Central memory CD8-positive, alpha-beta T cell (primary cell): ENCODE results near the gene ATP4A.

ENCODE experiments used
- ATAC-seq: fragments of 150-1000 bp; cut with Tn5 transposase; replicated peaks from 2 replicates; pipeline ENCODE4 v1.10.0; 2022; ENCODE audit warnings: mild to moderate bottlenecking, moderate FRiP score, moderate number of reproducible peaks; ENCODE audit not compliant: poor library complexity, severe bottlenecking; ENCODE audit errors: extremely low read depth
- DNase-seq, 2 donors: peaks; one replicate each; pipeline ENCODE4 v3.0.0; 2021; ENCODE audit warnings: low spot score in 2 of 2
- H3K27ac Mint-ChIP-seq: one replicate; pipeline ENCODE4 v1.8.0; 2022; ENCODE audit warnings: low read depth, mild to moderate bottlenecking, moderate library complexity, mixed read lengths
- H3K27me3 Mint-ChIP-seq: one replicate; pipeline ENCODE4 v1.8.0; 2022; ENCODE audit warnings: mixed read lengths
- H3K36me3 Mint-ChIP-seq: one replicate; pipeline ENCODE4 v1.8.0; 2022; ENCODE audit warnings: mild to moderate bottlenecking, moderate library complexity, mixed read lengths; ENCODE audit not compliant: insufficient read depth
- H3K4me1 Mint-ChIP-seq: one replicate; pipeline ENCODE4 v1.8.0; 2022; ENCODE audit warnings: mixed read lengths
- H3K4me3 Mint-ChIP-seq: one replicate; pipeline ENCODE4 v1.8.0; 2022; ENCODE audit warnings: mild to moderate bottlenecking, moderate library complexity, mixed read lengths
- H3K9me3 Mint-ChIP-seq: one replicate; pipeline ENCODE4 v1.8.0; 2022; ENCODE audit warnings: mixed read lengths

Gene ATP4A

GRCh38 chr19:35542209-35542608 is 21.2 kb downstream of the ATP4A start:
- peaks cover 4% of the 10 kb centered on the region for H3K36me3 Mint-ChIP-seq

DNA sequence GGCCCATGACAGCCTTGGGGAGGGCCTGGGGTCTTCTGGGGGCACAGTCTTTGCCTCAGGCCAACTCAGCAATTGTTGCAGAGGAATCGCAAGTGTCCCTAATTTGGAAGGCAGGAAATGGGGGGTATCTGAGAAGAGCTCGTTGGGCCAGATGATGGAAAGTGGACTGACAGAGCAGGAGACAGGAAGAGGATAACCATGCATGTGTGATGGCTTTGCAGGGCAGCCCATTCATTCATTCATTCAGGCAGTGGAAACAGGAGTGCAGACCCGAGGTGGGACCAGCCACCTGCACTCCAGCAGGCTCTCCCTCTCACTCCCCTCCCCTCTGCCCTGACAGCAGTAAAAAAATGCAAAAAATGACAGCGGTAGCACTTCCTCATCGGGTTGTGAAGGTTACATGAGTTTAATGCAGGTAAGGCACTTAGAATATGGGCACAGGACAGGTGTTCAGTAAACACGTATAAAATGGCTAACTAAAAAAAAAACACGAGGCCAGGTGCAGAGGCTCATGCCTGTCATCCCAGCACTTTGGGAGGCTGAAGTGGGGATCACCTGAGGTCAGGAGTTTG is 23.0 kb downstream of the ATP4A start:
- Mint-ChIP-seq H3K9me3 (no peaks in the 10 kb centered on the region), H3K36me3 (no peaks in the 10 kb centered on the region), H3K27ac (no peak overlapping the region), H3K27me3 (no peaks in the 10 kb centered on the region), H3K4me3 (no peak overlapping the region), H3K4me1 (peaks cover 9% of the 10 kb centered on the region)
- no peak for DNase-seq
- ATAC-seq = no peak

More at GRCh38 chr19:35542209-35542608, 21.2 kb downstream of the ATP4A start:
- Mint-ChIP-seq H3K27me3 (no peaks in the 10 kb centered on the region), H3K27ac (no peak overlapping the region), H3K4me3 (no peak overlapping the region), H3K9me3 (no peaks in the 10 kb centered on the region), H3K4me1 (peaks cover 25% of the 10 kb centered on the region)
- DNase-seq (no peak), ATAC-seq (no peak)

- no peak overlapping the region for H3K27ac Mint-ChIP-seq
- no peak for DNase-seq
- H3K4me1 Mint-ChIP-seq = peaks cover 7% of the 10 kb centered on the region
- ATAC-seq = no peak
- no peak overlapping the region for H3K4me3 Mint-ChIP-seq
- no peaks in the 10 kb centered on the region for H3K36me3 Mint-ChIP-seq
- H3K27me3 Mint-ChIP-seq = peaks cover 4% of the 10 kb centered on the region
- H3K9me3 Mint-ChIP-seq = no peaks in the 10 kb centered on the region
Observed at GRCh38 chr19:35539850-35540249, 23.6 kb downstream of the ATP4A start.

DNA sequence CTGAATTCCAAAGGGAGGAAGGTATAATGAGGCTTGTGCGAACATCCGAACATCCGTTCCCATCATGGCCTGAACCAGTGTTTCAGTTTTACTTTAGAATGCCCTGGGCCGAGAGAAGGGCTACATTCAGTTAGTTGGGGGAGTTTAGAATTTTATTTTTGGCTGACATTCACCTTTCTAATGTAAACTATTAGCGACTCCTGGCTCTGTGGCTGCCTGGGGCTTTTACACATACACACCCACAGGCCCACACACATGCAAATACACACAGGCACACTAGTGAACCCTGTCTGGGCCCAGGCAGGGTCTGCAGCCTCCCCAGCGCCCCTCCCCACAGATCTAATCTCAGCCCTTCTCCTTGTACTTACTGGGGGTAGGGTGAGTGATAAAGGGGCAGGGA is 24.1 kb downstream of the ATP4A start:
- Mint-ChIP-seq H3K36me3 (no peaks in the 10 kb centered on the region), H3K4me3 (no peak overlapping the region), H3K27me3 (peaks cover 10% of the 10 kb centered on the region), H3K4me1 (peaks cover 2% of the 10 kb centered on the region), H3K27ac (no peak overlapping the region), H3K9me3 (no peaks in the 10 kb centered on the region)
- DNase-seq (no peak), ATAC-seq (no peak)

- H3K4me1 Mint-ChIP-seq = peaks cover 15% of the 10 kb centered on the region
- peaks cover 49% of the 10 kb centered on the region for H3K27me3 Mint-ChIP-seq
- H3K36me3 Mint-ChIP-seq = peaks cover 2% of the 10 kb centered on the region
- no peak for ATAC-seq
- H3K9me3 Mint-ChIP-seq = no peaks in the 10 kb centered on the region
- H3K4me3 Mint-ChIP-seq = no peak overlapping the region
- no peak overlapping the region for H3K27ac Mint-ChIP-seq
- DNase-seq = no peak
Observed at GRCh38 chr19:35534803-35535480, 28.5 kb downstream of the ATP4A start.

DNA sequence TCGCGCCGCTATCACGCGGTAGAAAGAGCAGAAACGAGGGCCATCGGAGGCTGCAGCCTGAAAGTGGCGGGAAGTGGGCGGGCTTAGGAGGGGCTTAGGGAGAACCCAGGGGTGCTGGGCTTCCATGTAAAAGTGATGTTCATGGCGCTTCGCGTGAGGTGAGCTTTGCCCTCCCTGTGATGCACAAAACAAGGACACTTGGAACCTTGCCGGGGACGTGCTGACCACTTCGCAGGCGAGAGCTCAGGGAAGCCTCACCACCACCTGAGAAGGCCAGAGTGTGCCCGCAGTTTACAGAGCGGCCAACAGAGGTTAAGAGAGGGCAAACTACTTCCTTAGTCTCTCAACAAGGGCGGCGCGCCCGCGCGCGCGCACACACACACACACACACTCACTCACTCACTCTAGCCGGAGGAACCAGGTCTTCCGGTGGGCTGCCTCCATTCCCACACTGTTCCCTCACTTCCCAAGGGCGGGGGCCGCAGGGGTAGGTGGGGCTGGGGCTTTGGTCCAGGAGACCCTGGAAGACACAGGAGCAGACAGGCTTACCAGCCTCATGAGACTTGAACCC is 29.6 kb downstream of the ATP4A start:
- DNase-seq (no peak), ATAC-seq (peak; percentile 49)
- H3K27me3 Mint-ChIP-seq = peaks cover 59% of the 10 kb centered on the region
- peak overlapping the region; percentile 57 for H3K4me3 Mint-ChIP-seq
- no peaks in the 10 kb centered on the region for H3K9me3 Mint-ChIP-seq
- H3K27ac Mint-ChIP-seq = no peak overlapping the region
- H3K36me3 Mint-ChIP-seq = peaks cover 2% of the 10 kb centered on the region
- peaks cover 15% of the 10 kb centered on the region for H3K4me1 Mint-ChIP-seq

GRCh38 chr19:35533201-35533821 is 30.1 kb downstream of the ATP4A start, which contains the start of gene GAPDHS:
GAPDHS (plus strand) TSS chr19:35533456; CDS start chr19:35533528, 72 bp downstream.
- Mint-ChIP-seq H3K36me3 (peaks cover 2% of the 10 kb centered on the region), H3K27me3 (peaks cover 65% of the 10 kb centered on the region), H3K4me3 (peak within 1 kb of the TSS; percentile 57), H3K9me3 (no peaks in the 10 kb centered on the region), H3K4me1 (peaks cover 15% of the 10 kb centered on the region), H3K27ac (no peak within 1 kb of the TSS)
- no peak for DNase-seq
- ATAC-seq = no peak

DNA sequence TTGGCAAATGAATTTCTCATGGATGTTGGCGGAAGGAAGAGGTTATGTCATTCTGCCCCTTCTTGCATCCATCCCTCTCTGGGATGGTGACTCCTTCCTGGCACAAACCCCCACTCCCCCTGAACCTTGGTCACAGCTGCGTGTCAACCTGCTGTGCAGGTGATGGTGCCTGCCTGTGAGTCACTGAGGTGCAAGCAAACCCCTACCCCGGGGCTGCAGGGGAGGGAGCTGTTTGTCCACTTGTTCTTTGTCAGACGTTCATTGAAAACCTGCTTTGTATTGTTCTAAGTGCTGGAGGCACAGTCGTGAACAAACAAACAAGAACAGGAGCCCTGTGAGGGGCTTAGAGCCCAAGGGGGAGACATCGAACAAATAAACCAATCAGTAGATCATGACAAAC is 32.2 kb downstream of the ATP4A start:
- Mint-ChIP-seq H3K27me3 (peaks cover 85% of the 10 kb centered on the region), H3K4me3 (no peak overlapping the region), H3K36me3 (peaks cover 2% of the 10 kb centered on the region), H3K27ac (no peak overlapping the region), H3K4me1 (peaks cover 15% of the 10 kb centered on the region), H3K9me3 (no peaks in the 10 kb centered on the region)
- DNase-seq (no peak), ATAC-seq (no peak)

DNA sequence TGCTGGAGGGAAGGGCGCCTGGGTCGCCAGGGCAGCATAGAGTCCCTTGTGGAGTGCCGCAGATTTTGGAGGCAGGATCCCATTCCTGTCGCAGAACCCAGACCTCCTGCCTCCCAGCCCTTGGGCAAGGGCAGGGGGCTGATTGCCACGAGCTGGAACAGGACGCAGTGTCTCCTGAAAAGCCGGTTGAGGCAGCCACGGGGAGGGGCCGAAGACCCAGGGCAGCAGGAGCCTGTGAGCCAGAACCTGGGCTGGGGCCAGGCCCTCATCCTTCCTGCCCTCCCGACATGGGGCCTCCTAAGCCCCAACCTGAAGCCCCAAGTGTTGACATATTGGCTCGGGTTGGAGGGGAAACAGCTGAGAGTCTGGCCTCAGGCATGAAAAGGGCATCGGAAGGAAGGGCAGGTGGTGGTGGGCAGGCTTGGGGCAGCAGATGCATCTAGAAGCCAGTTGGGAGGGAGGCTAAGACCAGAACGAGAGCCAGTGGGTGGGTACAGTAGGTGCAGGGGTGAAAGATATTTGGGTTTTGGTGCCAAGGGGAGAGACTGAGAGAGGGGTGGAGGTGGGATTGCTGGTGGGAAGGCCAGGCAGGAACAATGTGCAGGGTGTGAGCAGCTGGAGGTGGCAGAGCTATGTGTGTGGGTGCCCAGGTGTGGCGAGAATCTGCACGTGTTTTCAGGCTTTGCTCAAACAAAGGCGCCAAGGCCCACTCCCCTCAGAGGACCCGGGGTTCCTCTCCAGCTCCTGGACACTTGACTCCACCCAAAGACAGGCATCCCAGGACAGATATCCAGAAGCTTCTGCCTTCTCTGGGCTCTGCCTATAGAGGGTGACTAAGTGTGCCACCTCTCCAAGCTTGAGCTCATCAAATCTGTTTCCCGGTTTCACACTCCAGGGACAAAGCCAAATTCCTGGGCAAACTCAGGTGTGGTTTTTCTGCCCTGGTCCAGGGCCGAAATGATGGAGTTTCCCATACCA is 33.9 kb downstream of the ATP4A start:
- H3K4me3 Mint-ChIP-seq = no peak overlapping the region
- H3K36me3 Mint-ChIP-seq = peaks cover 2% of the 10 kb centered on the region
- ATAC-seq (no peak), DNase-seq (no peak)
- peaks cover 82% of the 10 kb centered on the region for H3K27me3 Mint-ChIP-seq
- H3K4me1 Mint-ChIP-seq = peaks cover 15% of the 10 kb centered on the region
- H3K9me3 Mint-ChIP-seq = no peaks in the 10 kb centered on the region
- H3K27ac Mint-ChIP-seq = no peak overlapping the region

DNA sequence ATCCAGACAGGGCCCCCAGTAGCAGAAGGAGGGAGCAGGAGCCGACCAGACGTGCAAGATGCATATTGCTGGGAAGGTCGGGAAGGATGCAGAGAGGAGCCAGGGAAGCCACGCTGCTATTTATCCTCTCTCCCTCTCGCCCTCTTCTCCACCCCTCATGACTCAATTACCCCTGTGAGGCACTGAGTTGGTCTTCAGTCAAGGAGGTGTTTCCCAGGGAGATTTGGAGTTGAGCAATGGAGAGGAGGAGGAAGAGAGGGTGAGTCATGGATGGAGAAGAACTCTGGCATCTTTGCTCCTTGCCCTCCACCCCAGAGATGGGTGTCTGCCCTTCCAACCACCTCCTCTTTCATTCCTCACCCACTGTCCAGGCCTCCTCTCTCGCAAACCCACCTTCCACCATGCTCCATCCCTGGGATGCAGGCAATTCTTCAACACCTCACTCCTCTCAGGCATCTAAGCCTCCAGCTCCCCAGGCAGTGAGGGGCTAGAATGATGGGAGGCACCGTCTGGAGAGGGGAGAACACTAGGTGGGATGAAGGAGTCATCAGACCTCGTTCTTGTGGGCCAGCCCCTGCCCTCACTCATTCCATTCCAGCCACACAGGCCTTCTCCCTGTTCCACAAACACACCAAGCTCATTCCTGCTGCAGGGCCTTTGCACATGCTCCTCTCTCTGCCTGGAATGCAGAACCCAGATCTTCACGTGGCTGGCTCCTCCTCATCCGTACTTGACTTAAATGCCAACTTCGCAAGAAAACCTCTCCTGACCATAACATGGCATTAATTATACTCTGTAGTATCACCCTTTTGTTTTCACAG is 35.0 kb downstream of the ATP4A start, which contains the start of gene SBSN:
Gene SBSN, minus strand, starts transcription at position 94 of the 821 bp plus-strand sequence. Its CDS starts 30 bp downstream, at position 64.
- ATAC-seq (no peak), DNase-seq (no peak)
- H3K27me3 Mint-ChIP-seq = peaks cover 82% of the 10 kb centered on the region
- H3K27ac Mint-ChIP-seq = no peak within 1 kb of the TSS
- no peaks in the 10 kb centered on the region for H3K9me3 Mint-ChIP-seq
- H3K4me3 Mint-ChIP-seq = no peak within 1 kb of the TSS
- peaks cover 2% of the 10 kb centered on the region for H3K36me3 Mint-ChIP-seq
- H3K4me1 Mint-ChIP-seq = peaks cover 7% of the 10 kb centered on the region

- no peak for DNase-seq
- no peak for ATAC-seq
- H3K9me3 Mint-ChIP-seq = no peaks in the 10 kb centered on the region
- H3K27ac Mint-ChIP-seq = no peak overlapping the region
- no peaks in the 10 kb centered on the region for H3K4me1 Mint-ChIP-seq
- H3K4me3 Mint-ChIP-seq = no peak overlapping the region
- H3K27me3 Mint-ChIP-seq = peaks cover 59% of the 10 kb centered on the region
- H3K36me3 Mint-ChIP-seq = no peaks in the 10 kb centered on the region
Observed at GRCh38 chr19:35525873-35526272, 37.6 kb downstream of the ATP4A start.
